HG03064 (cell line): ENCODE results near the gene ARSI.

Source experiments
- ATAC-seq: cut with Tn5 transposase; IDR thresholded peaks from one replicate; pipeline ENCODE4 v1.9.1; 2021; ENCODE audit warnings: low read depth; ENCODE audit not compliant: unreplicated experiment

The ARSI gene

GRCh38 chr5:150302301-150303069, at the start of gene ARSI:
Gene ARSI, minus strand, starts transcription at chr5:150302905. Its CDS starts 532 bp downstream, at chr5:150302373.
- no peak for ATAC-seq

GRCh38 chr5:150350524-150351344, 48.0 kb upstream of the ARSI start:
- ATAC-seq, result peak; percentile 89

GRCh38 chr5:150349681-150350275, 47.1 kb upstream of the ARSI start:
- ATAC-seq, result no peak

- ATAC-seq, result no peak
Measured at GRCh38 chr5:150347451-150347850, 44.7 kb upstream of the ARSI start.

- no peak for ATAC-seq
Measured at GRCh38 chr5:150347003-150347402, 44.3 kb upstream of the ARSI start.

GRCh38 chr5:150346592-150346991, 43.9 kb upstream of the ARSI start:
- no peak for ATAC-seq

GRCh38 chr5:150345716-150346115, 43.0 kb upstream of the ARSI start:
- ATAC-seq, result no peak

GRCh38 chr5:150343994-150344631, 41.4 kb upstream of the ARSI start:
- no peak for ATAC-seq

GRCh38 chr5:150342583-150342982, 39.9 kb upstream of the ARSI start:
- ATAC-seq, result no peak

- no peak for ATAC-seq
Measured at GRCh38 chr5:150341989-150342388, 39.3 kb upstream of the ARSI start.

GRCh38 chr5:150341331-150341730, 38.6 kb upstream of the ARSI start:
- ATAC-seq, result no peak

- ATAC-seq, result no peak
Measured at GRCh38 chr5:150340614-150341255, 38.0 kb upstream of the ARSI start.

GRCh38 chr5:150339841-150340240, 37.1 kb upstream of the ARSI start:
- ATAC-seq, result no peak

GRCh38 chr5:150339165-150339564, 36.5 kb upstream of the ARSI start:
- ATAC-seq, result no peak

GRCh38 chr5:150338546-150338945, 35.8 kb upstream of the ARSI start:
- ATAC-seq, result no peak

- ATAC-seq, result no peak
Measured at GRCh38 chr5:150335778-150336177, 33.1 kb upstream of the ARSI start.

GRCh38 chr5:150333400-150333799, 30.7 kb upstream of the ARSI start:
- ATAC-seq, result no peak

- no peak for ATAC-seq
Measured at GRCh38 chr5:150329881-150330876, 27.5 kb upstream of the ARSI start.

GRCh38 chr5:150329038-150329437, 26.3 kb upstream of the ARSI start:
- no peak for ATAC-seq
